Ramos (cell line): ENCODE measurements around the gene SMC5.
"Not testable (repeated sequence)": the region's sequence is repeated elsewhere in the genome, so short reads cannot be mapped to it uniquely, and the experiment has no call there.

ENCODE experiments used
- in situ Hi-C: fragments of 300-500 bp; cut with MboI; formaldehyde crosslinking; loops from one replicate; pipeline ENCODE4 v1.14.3; 2022; ENCODE audit warnings: low sequenced_read_pairs; ENCODE audit not compliant: unreplicated experiment

Gene SMC5

DNA sequence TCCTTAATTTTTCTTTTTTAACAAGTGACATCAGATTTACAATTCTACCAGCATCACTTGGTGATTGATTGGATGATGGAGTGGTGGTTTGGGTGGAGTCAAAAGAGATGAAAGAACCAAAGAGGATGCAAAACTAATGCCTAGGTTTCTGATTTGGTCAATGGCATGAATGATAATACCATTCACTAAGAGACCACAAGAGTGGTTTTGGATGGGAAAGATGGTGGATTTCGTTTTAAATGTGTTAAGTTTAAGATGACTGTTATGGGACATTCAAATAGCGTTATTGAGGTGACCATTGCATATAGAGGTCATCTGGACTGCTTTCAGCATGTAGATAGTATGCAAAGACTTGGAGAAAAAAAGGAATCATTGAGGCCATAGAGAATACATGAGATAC, 3.6 kb downstream of the SMC5 start:
- in situ Hi-C loops: no loop called here

DNA sequence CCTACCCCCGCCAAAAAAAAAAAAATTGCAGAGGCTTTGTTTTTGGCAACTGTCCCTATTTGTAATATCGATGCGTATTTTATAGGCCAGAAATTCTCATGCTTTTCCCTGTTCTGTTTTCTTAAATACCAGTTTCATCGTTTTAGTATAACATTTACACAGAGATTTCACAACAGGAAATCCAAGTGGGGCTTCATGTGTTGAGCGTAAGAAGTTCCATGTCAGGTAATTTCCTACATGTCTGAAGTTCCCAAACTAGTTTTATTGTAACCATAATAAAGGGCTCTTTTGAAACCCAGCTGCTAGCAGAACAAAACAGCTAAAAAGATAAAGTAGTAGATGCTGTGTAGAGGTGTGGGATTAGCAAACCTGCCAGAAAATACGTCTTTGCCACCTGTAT, 4.2 kb downstream of the SMC5 start:
- in situ Hi-C loops: no loop called here

DNA sequence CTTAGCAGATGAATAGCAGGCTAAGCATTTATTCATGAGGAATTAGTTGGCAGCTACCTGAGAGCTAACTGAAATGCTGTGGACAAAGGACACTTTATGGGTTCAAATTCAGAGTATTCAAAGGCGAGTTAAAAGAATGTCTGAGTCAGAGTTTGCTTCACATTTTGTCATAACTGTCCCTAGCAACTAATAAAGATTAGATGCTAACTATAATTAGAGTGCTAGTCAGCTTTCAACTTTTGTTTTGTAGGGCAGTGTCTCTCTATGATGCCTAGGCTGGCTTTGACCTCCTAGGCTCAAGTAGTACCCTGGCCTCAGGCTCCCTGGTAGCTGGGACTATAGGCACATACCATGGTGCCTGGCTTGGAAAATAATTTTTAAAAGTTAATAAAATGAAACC, 4.6 kb downstream of the SMC5 start:
- in situ Hi-C loops: no loop called here

DNA sequence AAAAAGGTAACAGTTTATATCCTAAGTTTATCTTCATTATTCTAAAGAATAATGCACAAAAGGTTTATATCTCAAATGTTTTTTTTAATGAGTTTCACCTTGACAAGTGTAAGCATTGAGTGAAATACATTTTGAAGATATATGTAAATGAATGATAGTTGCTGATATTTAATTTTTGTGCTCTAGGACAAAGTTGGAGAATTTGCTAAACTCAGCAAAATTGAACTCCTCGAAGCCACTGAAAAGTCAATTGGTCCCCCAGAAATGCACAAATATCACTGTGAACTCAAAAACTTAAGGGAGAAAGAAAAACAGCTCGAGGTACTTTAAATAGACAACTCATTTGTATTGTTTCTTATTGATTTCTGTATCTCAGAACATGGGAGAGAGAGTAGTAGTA, 19.5 kb downstream of the SMC5 start:
- in situ Hi-C loops: no loop called here

DNA sequence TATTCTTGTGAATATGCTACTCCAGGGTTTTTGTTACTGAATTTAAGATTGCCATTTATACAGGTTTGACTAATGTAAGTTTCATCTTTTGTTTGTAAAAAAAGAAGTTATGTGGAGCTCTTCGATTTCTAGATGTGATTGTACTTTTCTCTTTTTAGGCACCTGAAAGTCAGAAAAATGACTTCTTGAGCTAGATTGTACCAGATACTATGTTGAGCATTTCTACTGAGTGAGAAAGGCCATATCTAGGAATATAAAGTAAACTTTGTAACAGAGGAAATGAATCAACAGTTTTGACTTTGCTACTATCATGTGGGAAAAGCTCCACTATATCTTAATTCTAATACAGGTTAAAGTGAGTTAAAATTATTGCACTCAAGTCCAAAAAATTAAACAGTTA, 25.1 kb downstream of the SMC5 start:
- in situ Hi-C loops: no loop called here

DNA sequence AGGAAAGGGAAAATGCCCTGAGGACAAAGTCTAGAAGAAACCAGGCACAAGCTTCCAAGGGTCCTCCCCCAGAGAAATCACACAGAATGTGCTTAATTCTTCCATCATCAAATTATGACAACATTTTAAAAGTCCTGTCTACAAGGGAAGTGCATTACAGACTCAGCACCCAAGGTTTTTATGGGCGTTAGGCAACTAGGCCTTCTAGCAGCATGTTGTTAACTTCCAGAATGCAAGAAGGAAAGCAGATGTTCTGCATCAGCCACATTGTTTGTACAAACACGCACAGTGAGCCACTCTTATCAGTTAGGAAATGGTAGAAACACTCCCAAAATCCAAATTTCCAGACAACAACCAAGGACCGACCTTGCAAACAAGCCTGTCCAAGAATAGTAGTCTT, 26.5 kb downstream of the SMC5 start:
- in situ Hi-C loops: no loop called here

DNA sequence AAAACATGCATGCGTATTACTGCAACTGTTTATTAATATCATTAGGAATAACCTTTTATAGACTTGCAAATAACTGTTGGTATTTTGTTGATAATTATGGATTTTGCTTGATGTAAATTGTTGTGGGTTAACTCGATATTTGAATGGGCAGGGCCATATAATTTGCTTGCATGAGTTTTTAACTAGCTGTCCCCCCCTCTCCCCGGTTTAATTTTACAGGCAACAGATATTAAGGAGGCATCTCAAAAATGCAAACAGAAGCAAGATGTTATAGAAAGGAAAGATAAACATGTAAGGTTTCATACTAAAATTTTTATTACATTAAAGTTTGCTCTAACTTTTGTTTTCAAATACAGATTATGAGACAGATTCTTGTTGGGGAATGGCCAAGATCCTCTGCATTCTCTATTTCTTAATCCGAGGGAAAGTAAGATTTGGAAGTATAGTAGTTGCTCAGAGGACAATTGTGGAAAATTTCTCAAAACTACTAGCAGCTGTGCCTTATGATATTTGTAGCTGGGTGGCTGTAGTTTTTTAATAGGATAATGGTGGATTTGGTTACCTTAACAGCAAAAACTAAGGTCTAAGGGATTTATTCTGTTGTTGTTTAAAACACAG, 27.3 kb downstream of the SMC5 start:
- in situ Hi-C loops: no loop called here

DNA sequence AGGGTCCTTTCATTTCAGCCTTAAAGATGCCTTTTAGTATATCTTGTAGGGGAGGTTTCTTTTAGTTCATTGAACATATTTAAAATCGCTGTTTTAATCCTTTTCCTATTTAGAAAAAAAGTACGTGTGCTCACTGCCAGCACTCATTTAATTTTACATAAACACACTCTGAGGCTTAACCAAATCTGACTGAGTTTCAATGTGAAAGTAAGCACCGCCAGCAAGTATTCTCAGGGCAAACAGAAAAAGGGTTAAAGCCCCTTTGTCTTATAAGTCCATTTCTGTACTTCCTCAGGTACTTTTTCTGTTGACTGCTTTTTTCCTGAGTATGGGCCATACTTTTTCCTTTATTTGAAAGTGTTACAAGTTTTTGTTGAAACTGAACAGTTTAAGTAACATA, 31.8 kb downstream of the SMC5 start:
- in situ Hi-C loops: no loop called here

DNA sequence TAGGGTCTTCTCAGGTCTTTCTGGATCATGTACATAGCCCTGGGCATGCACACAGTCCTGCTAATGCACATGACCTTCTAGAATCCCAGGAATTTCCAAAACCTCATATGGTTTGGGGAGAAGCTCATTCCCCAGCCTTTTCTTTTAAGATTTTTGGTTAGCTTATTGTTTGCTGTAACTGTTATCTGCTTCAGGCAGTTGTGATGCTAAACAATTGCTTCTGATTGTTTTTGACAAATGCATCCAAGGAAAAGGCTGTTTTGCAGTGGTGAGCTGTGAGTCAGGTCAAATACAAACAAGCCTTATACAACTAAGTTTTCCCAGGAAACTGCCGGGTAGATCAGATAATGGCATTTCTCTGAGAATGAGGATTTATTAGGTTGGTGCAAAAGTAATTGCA, 32.7 kb downstream of the SMC5 start:
- in situ Hi-C loops: no loop called here

DNA sequence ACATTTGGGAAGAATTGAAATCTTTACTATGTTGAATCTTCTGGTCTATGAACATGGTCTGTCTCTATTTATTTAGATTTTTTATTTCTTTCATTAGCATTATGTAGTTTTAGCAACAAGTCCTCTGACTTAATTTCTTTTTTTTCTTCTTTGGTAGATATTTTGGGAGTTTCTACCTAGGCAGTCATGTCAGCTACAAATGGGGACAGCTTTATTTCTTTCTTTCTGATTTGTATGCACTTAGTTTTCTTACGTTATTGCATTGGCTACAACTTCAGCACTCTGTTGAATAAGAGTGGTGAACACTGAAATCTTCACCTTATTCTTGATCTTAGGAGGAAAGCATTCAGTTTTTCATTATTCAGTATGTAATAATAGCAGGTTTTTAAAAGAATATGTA, 33.5 kb downstream of the SMC5 start:
- in situ Hi-C loops: no loop called here

DNA sequence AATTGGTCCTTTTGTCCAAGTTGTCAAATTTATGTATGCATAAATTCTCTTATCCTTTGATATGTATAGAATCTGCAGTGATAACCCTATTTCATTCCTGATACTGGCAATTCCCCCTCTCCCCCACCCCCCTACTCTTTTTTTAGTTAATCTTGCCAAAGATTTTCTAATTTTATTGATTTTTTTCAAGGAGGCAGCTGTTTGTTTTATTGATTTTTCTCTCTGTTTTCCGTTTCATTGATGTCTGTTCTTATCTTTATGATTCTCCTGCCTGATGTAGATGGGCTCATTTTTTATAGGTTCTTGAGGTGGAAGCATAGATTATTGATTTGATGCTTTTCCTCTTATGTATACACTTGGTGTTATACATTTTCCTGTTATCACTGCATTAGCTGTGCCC, 34.4 kb downstream of the SMC5 start:
- in situ Hi-C loops: no loop called here

DNA sequence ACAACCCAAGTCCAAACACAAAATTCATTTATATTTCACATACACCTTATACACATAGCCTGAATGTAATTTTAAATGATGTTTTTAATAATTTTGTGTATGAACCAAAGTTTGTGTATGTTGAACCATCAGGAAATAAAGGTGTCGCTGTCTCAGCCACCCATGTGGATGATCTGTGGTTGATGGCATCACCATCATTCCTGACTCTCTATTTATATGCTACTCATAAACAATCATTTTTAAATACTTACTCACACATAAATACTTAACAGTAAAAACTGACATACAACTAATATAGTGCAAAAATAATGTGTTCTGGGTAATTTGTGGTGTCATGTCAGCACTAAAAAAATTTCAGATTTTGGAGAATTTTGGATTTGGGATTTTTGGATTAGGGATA, 38.4 kb downstream of the SMC5 start:
- in situ Hi-C loops: no loop called here

DNA sequence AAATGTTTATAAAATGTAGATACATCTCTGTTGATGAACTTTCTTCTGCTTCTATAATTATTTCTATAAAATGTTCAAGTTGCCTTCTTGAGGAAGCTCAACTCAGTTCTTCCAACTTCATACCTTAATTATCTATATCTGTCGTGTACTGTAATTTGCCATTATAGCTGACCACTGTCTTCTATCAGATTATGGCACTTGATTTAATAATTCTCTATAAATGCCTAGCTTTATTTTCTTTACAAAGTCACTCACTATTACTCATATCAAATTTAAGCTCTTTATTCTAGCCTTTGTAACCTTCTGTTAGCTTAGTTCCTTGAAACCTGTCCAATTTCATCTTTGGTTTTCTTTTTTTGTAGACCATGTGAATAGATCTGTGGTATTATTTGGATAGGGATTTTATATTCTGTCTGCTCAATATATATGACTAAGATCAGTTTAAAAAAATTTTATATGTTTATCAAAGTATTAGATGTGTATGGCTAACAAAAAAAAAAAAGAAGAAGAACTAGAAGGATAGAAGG, 39.5 kb downstream of the SMC5 start:
- in situ Hi-C loops: no loop called here

DNA sequence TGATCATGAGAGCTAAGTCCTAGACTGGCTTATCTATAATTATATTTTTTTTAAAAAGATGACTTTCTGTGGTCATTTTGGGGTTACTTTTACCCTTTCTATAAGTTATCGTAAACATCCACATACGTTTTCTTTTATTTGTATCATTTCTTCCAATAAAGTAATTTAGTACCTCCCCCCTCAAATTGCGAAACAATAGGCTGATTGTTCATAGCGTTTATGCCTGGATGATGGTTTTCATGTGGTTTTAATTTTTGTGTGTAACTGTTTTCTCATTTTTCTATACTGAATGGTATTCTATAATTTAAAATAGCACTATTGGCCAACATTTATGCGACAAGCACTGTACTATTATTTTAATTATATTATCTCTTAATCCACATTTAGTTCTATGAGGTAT, 44.5 kb downstream of the SMC5 start:
- in situ Hi-C loops: no loop called here

DNA sequence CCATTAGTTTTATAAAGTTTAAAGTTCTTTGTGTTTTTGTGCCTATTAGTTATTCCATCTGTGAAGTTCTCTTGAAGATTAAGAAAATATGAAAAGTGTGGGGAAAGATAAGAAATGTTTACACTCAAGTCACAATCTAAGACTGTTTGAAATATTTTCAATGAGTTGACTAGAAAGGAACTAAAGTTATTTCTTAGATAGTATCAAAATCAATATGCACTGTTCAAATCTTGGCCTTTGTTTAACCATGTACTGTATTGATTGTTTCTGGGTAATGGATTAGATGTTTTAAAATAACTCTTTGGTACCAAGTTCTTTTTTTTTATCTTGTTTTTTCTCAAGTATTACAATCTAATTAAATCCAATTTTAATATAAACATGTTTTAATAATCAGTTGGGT, 46.0 kb downstream of the SMC5 start:
- in situ Hi-C loops: no loop called here

DNA sequence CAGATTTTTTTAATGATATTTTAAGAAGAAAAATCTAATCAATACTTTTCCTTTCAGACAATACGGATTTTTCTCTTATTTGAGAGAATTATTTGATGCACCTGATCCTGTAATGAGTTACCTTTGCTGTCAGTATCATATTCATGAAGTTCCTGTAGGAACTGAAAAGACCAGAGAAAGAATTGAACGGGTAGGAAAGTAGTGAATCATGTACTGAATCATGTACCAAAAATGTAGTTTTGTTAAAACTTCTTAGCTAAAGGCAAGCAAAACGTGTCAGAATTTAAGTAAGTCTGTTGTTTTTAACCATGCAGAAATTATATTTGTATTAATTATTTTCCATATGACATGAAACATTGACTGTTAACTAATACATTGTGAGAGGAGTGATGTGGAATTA, 56.6 kb downstream of the SMC5 start:
- in situ Hi-C loops: no loop called here

DNA sequence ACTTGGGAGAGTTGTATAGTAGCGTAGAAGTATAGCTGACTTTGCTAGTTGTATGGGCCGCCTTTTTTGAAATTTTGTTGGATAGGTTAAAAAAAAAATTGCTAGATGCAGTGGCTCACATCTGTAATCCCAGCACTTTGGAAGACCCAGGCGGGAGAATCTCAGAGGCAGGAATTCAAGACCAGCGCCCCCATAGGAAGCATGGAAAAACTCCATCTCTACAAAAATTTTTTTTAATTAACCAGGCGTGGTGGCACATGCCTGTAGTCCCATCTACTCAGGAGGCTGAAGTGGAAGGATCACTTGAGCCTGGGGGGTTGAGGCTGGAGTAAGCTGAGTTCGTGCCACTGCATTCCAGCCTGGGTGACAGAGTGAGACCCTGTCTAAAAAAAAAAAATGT, 59.2 kb downstream of the SMC5 start:
- in situ Hi-C loops: no loop called here

DNA sequence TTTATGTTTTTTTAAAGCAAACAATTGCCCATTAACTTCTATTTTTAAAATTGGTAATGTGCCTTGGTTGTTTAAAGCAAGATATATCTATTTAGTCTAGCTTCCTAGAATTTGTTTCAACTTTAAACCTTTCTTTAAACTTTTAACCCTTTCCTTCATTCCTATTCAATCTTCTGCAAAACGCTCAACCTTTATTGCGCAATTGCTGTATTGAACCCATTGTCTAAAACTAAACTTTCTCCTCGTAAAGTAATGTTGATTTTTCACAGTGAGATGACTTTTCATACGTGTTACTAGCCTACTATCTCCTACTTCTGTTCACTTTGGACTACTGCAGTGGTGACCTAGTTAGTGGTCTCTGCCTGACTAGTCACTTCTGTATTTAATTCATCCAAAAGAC, 63.3 kb downstream of the SMC5 start:
- in situ Hi-C loops: no loop called here

DNA sequence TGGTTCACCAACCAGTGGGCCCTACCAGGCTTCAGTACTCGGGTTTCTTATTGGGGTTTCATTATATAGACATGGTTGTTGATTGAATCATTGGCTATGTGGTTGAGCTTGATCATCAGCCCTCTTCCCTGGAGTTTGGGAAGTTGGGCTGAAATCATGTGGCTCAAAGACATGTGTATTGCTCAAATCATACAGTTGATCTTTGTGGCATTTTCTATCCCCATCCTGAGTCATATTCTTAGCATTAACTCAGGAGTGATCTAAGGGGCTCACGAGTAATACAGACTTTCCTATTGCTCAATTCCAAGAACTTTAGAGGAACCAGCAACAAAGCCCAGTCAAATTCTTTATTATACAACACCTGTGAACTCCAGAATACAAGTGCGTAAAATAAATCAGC, 66.2 kb downstream of the SMC5 start:
- in situ Hi-C loops: no loop called here

DNA sequence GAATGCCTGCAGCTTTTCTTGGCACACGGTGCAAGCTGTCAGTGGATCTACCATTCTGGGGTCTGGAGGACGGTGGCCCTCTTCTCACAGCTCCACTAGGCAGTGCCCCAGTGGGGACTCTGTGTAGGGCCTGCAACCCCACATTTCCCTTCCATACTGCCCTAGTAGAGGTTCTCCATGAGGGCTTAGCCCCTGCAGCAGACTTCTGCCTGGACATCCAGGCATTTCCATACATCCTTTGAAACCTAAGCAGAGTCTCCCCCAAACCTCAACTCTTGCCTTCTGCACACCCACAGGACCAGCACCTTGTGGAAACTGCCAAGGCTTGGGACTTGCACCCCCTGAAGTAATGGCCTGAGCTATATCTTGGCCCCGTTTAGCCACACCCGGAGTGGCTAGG, 69.8 kb downstream of the SMC5 start:
- in situ Hi-C loops: not testable (repeated sequence)

DNA sequence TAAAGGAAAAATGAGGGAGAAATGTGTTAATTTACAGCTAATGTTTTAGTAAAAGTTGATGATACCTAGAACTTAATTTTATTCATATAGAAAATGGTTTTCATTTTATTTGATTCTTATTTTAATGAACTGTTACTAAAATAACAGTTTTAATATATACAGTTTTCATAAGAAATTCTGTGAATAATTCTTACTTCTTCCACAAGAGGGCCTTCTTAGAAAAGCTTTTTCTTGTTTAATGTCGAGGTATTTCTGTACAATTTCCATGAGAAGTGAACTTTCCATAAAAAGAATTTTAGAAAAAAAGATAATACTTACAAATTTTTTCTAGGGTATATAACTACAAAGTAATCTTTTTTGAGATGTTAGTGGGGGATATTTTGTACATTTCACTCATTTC, 81.8 kb downstream of the SMC5 start:
- in situ Hi-C loops: no loop called here

DNA sequence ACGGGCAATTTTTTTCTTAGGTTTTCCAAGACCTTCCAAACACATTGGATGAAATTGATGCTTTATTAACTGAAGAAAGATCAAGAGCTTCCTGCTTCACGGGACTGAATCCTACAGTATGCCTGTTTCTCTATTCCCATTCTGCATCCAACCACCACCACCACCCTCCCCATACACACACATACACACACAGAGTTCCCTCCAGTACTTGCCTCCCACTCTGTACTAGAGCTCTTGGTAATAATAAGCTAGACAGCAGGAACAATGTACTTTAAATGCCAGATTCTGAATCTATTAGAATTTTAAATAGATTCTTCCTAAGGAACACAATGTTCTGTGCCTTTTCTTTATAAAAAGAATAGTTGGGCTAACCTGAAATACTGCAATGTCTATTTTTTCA, 88.3 kb downstream of the SMC5 start:
- in situ Hi-C loops: no loop called here

DNA sequence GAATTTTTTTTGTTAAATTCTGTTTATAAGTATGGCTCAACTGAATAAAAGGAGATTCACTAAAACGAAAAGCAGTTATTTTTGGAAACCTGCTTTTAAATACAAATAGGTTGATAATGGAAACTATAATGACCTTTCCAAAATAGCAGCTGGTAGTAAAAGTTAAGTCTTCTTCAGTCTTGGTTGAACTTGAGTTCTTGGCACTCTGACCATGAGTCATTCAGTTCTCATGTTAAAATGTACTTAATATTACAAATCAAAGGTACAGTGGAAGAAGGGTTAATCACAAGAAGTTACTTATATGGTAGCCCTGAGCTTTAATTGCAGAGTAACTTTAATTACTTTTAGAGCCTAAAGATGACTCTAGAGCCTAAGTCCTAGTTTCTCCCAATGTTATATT, 93.6 kb downstream of the SMC5 start:
- in situ Hi-C loops: no loop called here
